OCI-LY3 (cell line): Measurements from ENCODE around the gene PEDS1.

Experiments used
- H2AFZ ChIP-seq: fragments of 200-600, 300-600 bp; shearing (Covaris generic); 2 replicates; pipeline ENCODE4 v1.6.0; 2014; ENCODE audit warnings: antibody characterized with exemption, low read depth, low read length
- H3K27ac ChIP-seq: fragments of 200-600, 300-600 bp; sonication (generic); 2 replicates; pipeline ENCODE4 v1.5.1; 2014; ENCODE audit warnings: mild to moderate bottlenecking, low read length, moderate library complexity, mixed read lengths
- H3K27me3 ChIP-seq: fragments of 200-600, 300-600 bp; sonication (generic); 2 replicates; pipeline ENCODE4 v1.6.1; 2014; ENCODE audit warnings: low read depth, low read length, mixed read lengths
- H3K36me3 ChIP-seq: fragments of 200-600, 300-600 bp; sonication (generic); replicated peaks from 2 replicates; pipeline ENCODE3; 2014; ENCODE audit warnings: low read depth, low read length, mixed read lengths
- H3K4me1 ChIP-seq: fragments of 300-600, 200-600 bp; sonication (generic); 2 replicates; pipeline ENCODE4 v1.6.1; 2014; ENCODE audit warnings: low read length, mixed read lengths
- H3K4me2 ChIP-seq: fragments of 200-600, 300-600 bp; sonication (generic); 2 replicates; pipeline ENCODE4 v1.6.1; 2014; ENCODE audit warnings: low read length, mixed read lengths
- H3K4me3 ChIP-seq: fragments of 300-600, 200-600 bp; sonication (generic); 2 replicates; pipeline ENCODE4 v1.5.1; 2014; ENCODE audit warnings: antibody characterized with exemption, mild to moderate bottlenecking, low read length, moderate library complexity
- H3K79me2 ChIP-seq: fragments of 300-600, 200-600 bp; shearing (Covaris generic); 2 replicates; pipeline ENCODE4 v1.6.1; 2014; ENCODE audit warnings: mild to moderate bottlenecking, low read length, mixed read lengths
- H3K9ac ChIP-seq: fragments of 300-600, 200-600 bp; shearing (Covaris generic); 2 replicates; pipeline ENCODE4 v1.6.0; 2014; ENCODE audit warnings: mild to moderate bottlenecking, low read length, moderate library complexity
- H3K9me3 ChIP-seq: fragments of 200-600, 300-600 bp; shearing (Covaris generic); 2 replicates; pipeline ENCODE4 v1.6.1; 2014; ENCODE audit warnings: low read length, mixed read lengths; ENCODE audit not compliant: insufficient read depth
- H4K20me1 ChIP-seq: fragments of 200-600, 300-600 bp; sonication (generic); 2 replicates; pipeline ENCODE4 v1.6.1; 2016; ENCODE audit warnings: low read length, mixed read lengths; ENCODE audit not compliant: insufficient read depth
- CTCF ChIP-seq: fragments of 200-600, 300-600 bp; sonication (generic); IDR thresholded peaks from 2 replicates; pipeline ENCODE4 v1.5.1; 2014; ENCODE audit warnings: antibody characterized with exemption, low read length, low read depth
- EZH2phosphoT487 ChIP-seq: fragments of 200-600 bp; shearing (Covaris generic); IDR thresholded peaks from 2 replicates; pipeline ENCODE4 v1.6.1; 2018; ENCODE audit warnings: antibody characterized with exemption, mixed run types, low read depth

PEDS1 gene

DNA sequence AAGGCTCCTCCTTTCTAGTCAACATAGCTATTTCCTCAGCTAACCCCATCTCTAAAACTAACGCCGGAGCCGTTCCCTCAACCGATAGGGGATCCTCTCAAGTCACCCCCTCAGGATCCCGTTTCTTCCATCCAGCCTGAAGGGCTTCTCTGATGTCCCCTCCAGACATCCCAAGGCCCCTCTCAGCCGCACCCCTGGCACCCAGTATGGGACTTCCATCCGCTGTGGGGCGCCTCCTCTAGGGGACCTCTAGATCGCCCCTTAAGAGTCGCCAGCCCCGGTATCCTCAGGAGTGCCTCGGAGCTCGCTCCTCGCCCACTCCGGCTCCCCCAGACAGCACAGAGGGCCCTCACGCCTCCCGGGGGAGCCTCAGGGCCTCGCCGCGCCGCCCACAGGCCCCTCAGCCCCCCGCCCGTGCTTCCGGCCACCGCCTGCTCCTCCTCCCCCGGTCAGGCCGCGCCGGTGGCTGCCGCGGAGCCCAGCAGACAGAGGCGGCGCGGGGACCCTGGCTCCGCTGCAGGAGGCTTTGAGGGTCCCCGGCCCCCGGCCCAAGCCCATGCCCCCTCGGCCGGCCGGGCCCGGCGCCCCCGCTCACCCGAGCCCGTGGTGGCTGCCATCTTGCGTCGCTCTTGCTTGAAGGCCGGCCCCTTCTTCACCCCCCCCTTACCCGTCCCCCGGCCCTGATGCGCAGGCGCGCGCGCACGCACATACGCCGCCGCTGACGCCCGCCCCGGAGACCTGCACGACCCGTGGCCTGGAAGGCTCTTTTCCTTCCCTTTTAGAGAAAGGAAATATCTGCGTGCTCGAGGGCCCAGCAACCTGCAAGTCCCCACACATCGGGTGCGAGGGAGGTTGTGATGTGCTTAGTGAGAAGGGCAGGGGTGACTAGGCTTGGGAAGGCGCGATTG is 40.8 kb downstream of the PEDS1 start, which contains the start of gene UBE2V1:
Gene UBE2V1, minus strand, starts transcription at position 639 of the 908 bp plus-strand sequence. Its CDS starts 22 bp downstream, at position 617.
- H3K4me3 ChIP-seq, result peak within 1 kb of the TSS; percentile 87
- H3K4me2 ChIP-seq, result peak within 1 kb of the TSS; percentile 94
- peak within 1 kb of the TSS; percentile 95 for H3K9ac ChIP-seq
- H3K9me3 ChIP-seq, result no peaks in the 10 kb centered on the region
- peaks cover 50% of the 10 kb centered on the region for H3K4me1 ChIP-seq
- no peaks in the 10 kb centered on the region for H3K27me3 ChIP-seq
- no peak for TF ChIP-seq EZH2phosphoT487
- TF ChIP-seq CTCF, result peak; percentile 71
- H3K36me3 ChIP-seq, result peaks cover 28% of the 10 kb centered on the region
- peaks cover 68% of the 10 kb centered on the region for H3K79me2 ChIP-seq
- H2AFZ ChIP-seq, result peak within 1 kb of the TSS; percentile 79
- peaks cover 46% of the 10 kb centered on the region for H4K20me1 ChIP-seq
- H3K27ac ChIP-seq, result peak within 1 kb of the TSS; percentile 78

GRCh38 chr20:50111829-50112495 is 41.6 kb downstream of the PEDS1 start:
- Histone ChIP-seq H3K4me3 (peak overlapping the region; percentile 87), H3K36me3 (peaks cover 36% of the 10 kb centered on the region), H3K27ac (peak overlapping the region; percentile 78), H3K27me3 (no peaks in the 10 kb centered on the region), H3K4me2 (peak overlapping the region; percentile 94), H3K4me1 (peaks cover 54% of the 10 kb centered on the region), H4K20me1 (peaks cover 54% of the 10 kb centered on the region), H3K79me2 (peaks cover 76% of the 10 kb centered on the region), H2AFZ (no peak overlapping the region), H3K9ac (peak overlapping the region; percentile 95), H3K9me3 (no peaks in the 10 kb centered on the region)
- TF ChIP-seq EZH2phosphoT487, result no peak
- TF ChIP-seq CTCF, result no peak

- no peaks in the 10 kb centered on the region for H3K27me3 ChIP-seq
- 0 out of 2 replicates have a peak overlapping the region, but pooled peaks have one; percentile 78 for H3K27ac ChIP-seq
- peak overlapping the region; percentile 87 for H3K4me3 ChIP-seq
- H3K9ac ChIP-seq, result peak overlapping the region; percentile 95
- H3K4me1 ChIP-seq, result peaks cover 52% of the 10 kb centered on the region
- H3K4me2 ChIP-seq, result peak overlapping the region; percentile 94
- H3K36me3 ChIP-seq, result peaks cover 38% of the 10 kb centered on the region
- peaks cover 83% of the 10 kb centered on the region for H3K79me2 ChIP-seq
- no peak overlapping the region for H2AFZ ChIP-seq
- peaks cover 59% of the 10 kb centered on the region for H4K20me1 ChIP-seq
- H3K9me3 ChIP-seq, result no peaks in the 10 kb centered on the region
- TF ChIP-seq EZH2phosphoT487 (no peak), CTCF (no peak)
Measured at GRCh38 chr20:50111120-50111828, 42.2 kb downstream of the PEDS1 start.
